ENCODE data around the gene PEG3. TPM values are rescaled to one million over a fixed set of nuclear protein-coding genes. Genes with fewer than 3 reads are reported as not detected.

The PEG3 gene
- total and polyA plus RNA-seq, 2 of the 13 experiments (the other 11 are each of a cell fraction or from before 2014, with no cell fraction given) = 217 to 394 TPM

- TF ChIP-seq ZNF576 (CRISPR knock-in tag; IDR thresholded peaks at IDR 0.05) = peak; percentile 50; the same call in 1 of the 2 replicates
- TF ChIP-seq ZNF276 (CRISPR knock-in tag; IDR thresholded peaks at IDR 0.05; ENCODE audit: low read depth) = 0 out of 2 replicates have a peak, but pooled peaks have one; percentile 27
- TF ChIP-seq KDM2A (CRISPR knock-in tag; IDR thresholded peaks at IDR 0.05; ENCODE audit: borderline replicate concordance, low read depth) = 0 out of 2 replicates have a peak, but pooled peaks have one; percentile 5
- TF ChIP-seq, protein P1, sequence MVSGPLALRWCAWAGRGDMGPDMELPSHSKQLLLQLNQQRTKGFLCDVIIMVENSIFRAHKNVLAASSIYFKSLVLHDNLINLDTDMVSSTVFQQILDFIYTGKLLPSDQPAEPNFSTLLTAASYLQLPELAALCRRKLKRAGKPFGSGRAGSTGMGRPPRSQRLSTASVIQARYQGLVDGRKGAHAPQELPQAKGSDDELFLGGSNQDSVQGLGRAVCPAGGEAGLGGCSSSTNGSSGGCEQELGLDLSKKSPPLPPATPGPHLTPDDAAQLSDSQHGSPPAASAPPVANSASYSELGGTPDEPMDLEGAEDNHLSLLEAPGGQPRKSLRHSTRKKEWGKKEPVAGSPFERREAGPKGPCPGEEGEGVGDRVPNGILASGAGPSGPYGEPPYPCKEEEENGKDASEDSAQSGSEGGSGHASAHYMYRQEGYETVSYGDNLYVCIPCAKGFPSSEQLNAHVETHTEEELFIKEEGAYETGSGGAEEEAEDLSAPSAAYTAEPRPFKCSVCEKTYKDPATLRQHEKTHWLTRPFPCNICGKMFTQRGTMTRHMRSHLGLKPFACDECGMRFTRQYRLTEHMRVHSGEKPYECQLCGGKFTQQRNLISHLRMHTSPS (CRISPR knock-in tag; IDR thresholded peaks at IDR 0.05; ENCODE audit: low read depth) = peak; percentile 73
- no peak for TF ChIP-seq FUBP1 (CRISPR knock-in tag; IDR thresholded peaks at IDR 0.05; ENCODE audit: borderline replicate concordance)
- no peak for TF ChIP-seq ZFP82 (CRISPR knock-in tag; IDR thresholded peaks at IDR 0.05; ENCODE audit: borderline replicate concordance)
- TF ChIP-seq ZNF281 (CRISPR knock-in tag; IDR thresholded peaks at IDR 0.05; ENCODE audit: borderline replicate concordance) = 0 out of 2 replicates have a peak, but pooled peaks have one; percentile 43
- 0 out of 2 replicates have a peak, but pooled peaks have one; percentile 31 for TF ChIP-seq PITX1 (CRISPR knock-in tag; IDR thresholded peaks at IDR 0.05)
- 0 out of 4 replicates have a peak, but pooled peaks of 1 of the 2 experiments have one; percentile 48 for TF ChIP-seq POLR2A (IDR thresholded peaks at IDR 0.05; ENCODE audit: insufficient read depth in 1 of 2, low read depth in 2 of 2, low read length in 2 of 2)
- TF ChIP-seq SMC3 (IDR thresholded peaks at IDR 0.05; ENCODE audit: low read length) = peak; percentile 3; the same call in 1 of the 2 replicates
- no peak for TF ChIP-seq KDM5B (CRISPR knock-in tag; IDR thresholded peaks at IDR 0.05; ENCODE audit: borderline replicate concordance)
- TF ChIP-seq ZBTB25 (CRISPR knock-in tag; IDR thresholded peaks at IDR 0.05) = peak; percentile 38; the same call in 1 of the 2 replicates
- TF ChIP-seq ZNF772 (CRISPR knock-in tag; IDR thresholded peaks at IDR 0.05) = peak; percentile 29; the same call in 1 of the 2 replicates
- 0 out of 2 replicates have a peak, but pooled peaks have one; percentile 6 for TF ChIP-seq HDAC2 (CRISPR knock-in tag; IDR thresholded peaks at IDR 0.05)
- TF ChIP-seq AGO1 (IDR thresholded peaks at IDR 0.05; ENCODE audit: low read depth, low read length, poor library complexity, severe bottlenecking) = peak; percentile 53
- TF ChIP-seq ZNF768 (CRISPR knock-in tag; IDR thresholded peaks at IDR 0.05) = peak; percentile 49; the same call in 1 of the 2 replicates
- peak; percentile 58; the same call in 1 of the 2 replicates for TF ChIP-seq PBX2 (CRISPR knock-in tag; IDR thresholded peaks at IDR 0.05)
Measured at GRCh38 chr19:56837492-56838023, 3.0 kb downstream of the PEG3 start (continued).

Data from HepG2 (cell line).